Suprapubic skin (tissue), 4 donors: ENCODE results near the gene CAAP1. TPM values are rescaled to one million over a fixed set of nuclear protein-coding genes. Genes with fewer than 3 reads are reported as not detected.

ENCODE experiments used
- DNase-seq, 2 donors: peaks; one replicate each; pipeline ENCODE4 v3.0.0-alpha.2; 2019; ENCODE audit warnings: low spot score in 2 of 2
- H3K27ac ChIP-seq: fragments of 200-600 bp; sonication (generic); one replicate; pipeline ENCODE4 v1.5.1; 2019
- H3K27me3 ChIP-seq: fragments of 200-600 bp; sonication (generic); one replicate; pipeline ENCODE4 v1.5.1; 2019
- H3K36me3 ChIP-seq: fragments of 200-600 bp; sonication (generic); one replicate; pipeline ENCODE4 v1.5.1; 2019
- H3K4me1 ChIP-seq: fragments of 200-600 bp; sonication (generic); one replicate; pipeline ENCODE4 v1.5.1; 2019
- H3K4me3 ChIP-seq: fragments of 200-600 bp; sonication (generic); one replicate; pipeline ENCODE4 v1.5.1; 2019; ENCODE audit warnings: mild to moderate bottlenecking
- H3K9me3 ChIP-seq: fragments of 200-600 bp; sonication (generic); one replicate; pipeline ENCODE4 v1.5.1; 2019
- EP300 ChIP-seq: sonication (generic); formaldehyde crosslinking; IDR thresholded peaks from one replicate; pipeline ENCODE4 v1.6.1; 2017; ENCODE audit warnings: antibody characterized with exemption
- POLR2A ChIP-seq, 2 donors: fragments of 450-650 bp; IDR thresholded peaks; one replicate each; pipeline ENCODE4 v1.6.1; 2017; ENCODE audit warnings: antibody characterized with exemption in 2 of 2, mild to moderate bottlenecking in 2 of 2, moderate library complexity in 2 of 2
- POLR2AphosphoS5 ChIP-seq, 3 donors: sonication (generic); formaldehyde crosslinking; IDR thresholded peaks; one replicate each; pipeline ENCODE4 v1.6.1; 2017; ENCODE audit warnings: antibody characterized with exemption in 3 of 3
- WGBS: methylation state at CpG from one replicate; pipeline ENCODE4 v1.1.5; 2018; 5-methylcytosine and 5-hydroxymethylcytosine counted together
- total RNA-seq, 4 donors: library from RNA; depleted of rRNA; stranded (reverse); fragments of >200 nt; gene quantifications; one replicate each; pipeline ENCODE4 v1.1.0, GENCODE V29; 2016
- TF ChIP-seq, protein P1 (sequence below), 2 donors: fragments of 200-600 bp in 1 of 2; fragments of 450-650 bp in 1 of 2; sonication (generic) in 1 of 2; IDR thresholded peaks; one replicate each; pipeline ENCODE4 v1.5.1; 2016 to 2019; ENCODE audit warnings: antibody characterized with exemption in 2 of 2, mild to moderate bottlenecking in 1 of 2, moderate library complexity in 1 of 2

The CAAP1 gene
- total RNA-seq, 4 donors from 2014 or later, result 17.8 to 22.2 (median 20.9) TPM

DNA sequence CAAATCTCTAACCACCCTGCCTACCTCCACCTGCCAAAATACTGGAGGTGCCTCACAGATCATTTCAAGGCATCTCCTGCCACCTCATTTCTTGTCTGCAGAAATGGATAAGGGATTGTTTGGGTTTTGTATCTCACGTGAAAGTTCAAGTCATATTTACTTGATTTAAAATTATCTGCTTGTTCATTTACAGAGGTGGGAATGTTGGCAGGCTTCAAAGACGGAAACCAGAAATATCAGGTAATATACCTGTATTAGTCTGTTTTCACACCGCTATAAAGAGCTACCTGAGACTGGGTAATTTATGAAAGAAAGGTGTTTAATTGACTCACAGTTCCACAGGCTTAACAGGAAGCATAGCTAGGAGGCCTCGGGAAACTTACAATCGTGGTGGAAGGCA, 85.4 kb downstream of the CAAP1 start:
- no peak overlapping the region for H3K4me3 ChIP-seq
- 80% methylated on average over 5 of the region's 5 CpGs for WGBS
- no peaks in the 10 kb centered on the region for H3K27me3 ChIP-seq
- no peaks in the 10 kb centered on the region for H3K9me3 ChIP-seq
- H3K36me3 ChIP-seq, result no peaks in the 10 kb centered on the region
- H3K27ac ChIP-seq, result no peak overlapping the region
- no peak for TF ChIP-seq POLR2A (IDR thresholded peaks at IDR 0.05)
- TF ChIP-seq, protein P1, sequence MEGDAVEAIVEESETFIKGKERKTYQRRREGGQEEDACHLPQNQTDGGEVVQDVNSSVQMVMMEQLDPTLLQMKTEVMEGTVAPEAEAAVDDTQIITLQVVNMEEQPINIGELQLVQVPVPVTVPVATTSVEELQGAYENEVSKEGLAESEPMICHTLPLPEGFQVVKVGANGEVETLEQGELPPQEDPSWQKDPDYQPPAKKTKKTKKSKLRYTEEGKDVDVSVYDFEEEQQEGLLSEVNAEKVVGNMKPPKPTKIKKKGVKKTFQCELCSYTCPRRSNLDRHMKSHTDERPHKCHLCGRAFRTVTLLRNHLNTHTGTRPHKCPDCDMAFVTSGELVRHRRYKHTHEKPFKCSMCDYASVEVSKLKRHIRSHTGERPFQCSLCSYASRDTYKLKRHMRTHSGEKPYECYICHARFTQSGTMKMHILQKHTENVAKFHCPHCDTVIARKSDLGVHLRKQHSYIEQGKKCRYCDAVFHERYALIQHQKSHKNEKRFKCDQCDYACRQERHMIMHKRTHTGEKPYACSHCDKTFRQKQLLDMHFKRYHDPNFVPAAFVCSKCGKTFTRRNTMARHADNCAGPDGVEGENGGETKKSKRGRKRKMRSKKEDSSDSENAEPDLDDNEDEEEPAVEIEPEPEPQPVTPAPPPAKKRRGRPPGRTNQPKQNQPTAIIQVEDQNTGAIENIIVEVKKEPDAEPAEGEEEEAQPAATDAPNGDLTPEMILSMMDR (IDR thresholded peaks at IDR 0.05), result no peak
- no peak for TF ChIP-seq POLR2AphosphoS5 (IDR thresholded peaks at IDR 0.05)
- no peak for TF ChIP-seq EP300
- no peak for DNase-seq
- no peaks in the 10 kb centered on the region for H3K4me1 ChIP-seq

DNA sequence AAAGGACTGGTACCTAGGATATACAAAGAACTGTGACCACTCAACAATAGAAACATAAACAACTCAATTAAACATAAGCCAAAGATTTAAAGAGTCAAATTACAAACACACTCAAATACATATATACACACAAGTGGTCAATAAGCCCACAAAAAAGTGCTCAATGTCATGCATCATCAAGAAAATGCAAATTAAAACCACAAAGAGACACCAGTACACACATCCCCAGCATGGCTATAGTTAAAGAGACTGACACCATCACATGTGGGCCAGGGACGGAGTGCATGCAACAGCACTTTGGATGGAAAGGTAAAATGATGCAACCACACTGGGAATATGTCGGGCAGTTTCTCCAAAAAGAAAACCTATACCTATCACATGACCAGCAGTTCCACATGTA, 89.7 kb downstream of the CAAP1 start:
- Histone ChIP-seq H3K9me3 (no peaks in the 10 kb centered on the region), H3K4me3 (no peak overlapping the region), H3K4me1 (no peaks in the 10 kb centered on the region), H3K27ac (no peak overlapping the region), H3K36me3 (no peaks in the 10 kb centered on the region), H3K27me3 (no peaks in the 10 kb centered on the region)
- no peak for DNase-seq
- TF ChIP-seq POLR2AphosphoS5 (IDR thresholded peaks at IDR 0.05) (no peak), POLR2A (IDR thresholded peaks at IDR 0.05) (no peak), EP300 (no peak)
- TF ChIP-seq, protein P1 (IDR thresholded peaks at IDR 0.05), result no peak
- 85% methylated on average over 2 of the region's 2 CpGs for WGBS

DNA sequence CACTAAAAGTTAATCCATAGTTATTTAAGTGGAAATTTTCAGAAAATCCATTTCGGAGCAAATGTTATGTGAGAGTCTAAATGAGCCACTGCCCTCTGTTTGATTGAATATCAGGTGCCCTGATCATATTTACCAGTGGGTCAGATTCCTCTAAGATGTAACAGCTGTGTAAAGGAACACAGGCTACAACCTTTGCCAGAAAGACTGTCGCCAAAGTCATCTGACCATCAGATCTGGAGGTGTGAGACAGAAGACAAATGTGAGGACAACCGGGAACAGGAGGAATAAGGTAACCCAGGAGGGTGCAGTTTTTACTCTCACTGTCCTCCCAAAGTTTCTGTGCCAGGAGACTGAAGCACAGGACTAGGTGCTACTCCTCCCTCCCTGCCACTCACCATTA, 90.8 kb downstream of the CAAP1 start:
- Histone ChIP-seq H3K4me1 (no peaks in the 10 kb centered on the region), H3K9me3 (no peaks in the 10 kb centered on the region), H3K27me3 (no peaks in the 10 kb centered on the region), H3K36me3 (no peaks in the 10 kb centered on the region), H3K4me3 (no peak overlapping the region), H3K27ac (no peak overlapping the region)
- DNase-seq, result no peak
- WGBS, result 78% methylated on average over 3 of the region's 3 CpGs
- TF ChIP-seq EP300, result no peak
- TF ChIP-seq POLR2A (IDR thresholded peaks at IDR 0.05), result no peak
- no peak for TF ChIP-seq POLR2AphosphoS5 (IDR thresholded peaks at IDR 0.05)
- TF ChIP-seq, protein P1 (IDR thresholded peaks at IDR 0.05), result no peak

DNA sequence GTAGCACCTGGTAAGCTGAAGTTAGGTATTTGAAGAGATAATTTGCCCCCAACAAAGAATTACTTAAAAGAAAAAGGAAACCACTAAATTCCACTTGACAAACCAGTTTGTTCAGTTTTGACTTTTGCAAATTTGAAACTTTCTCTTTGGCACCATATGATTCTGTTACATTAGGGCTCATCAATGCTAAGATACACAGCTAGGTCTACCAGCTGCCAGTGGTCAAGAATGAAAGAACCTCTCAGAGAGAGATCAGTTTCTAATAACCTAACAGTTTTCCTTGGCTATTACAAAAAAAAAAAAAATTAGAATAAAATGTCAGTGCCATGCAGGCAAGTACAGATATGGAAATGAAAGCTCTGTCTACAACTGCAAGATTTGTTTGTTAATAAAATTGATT, 92.3 kb downstream of the CAAP1 start:
- no peaks in the 10 kb centered on the region for H3K9me3 ChIP-seq
- TF ChIP-seq, protein P1 (IDR thresholded peaks at IDR 0.05), result no peak
- TF ChIP-seq EP300 (no peak), POLR2AphosphoS5 (IDR thresholded peaks at IDR 0.05) (no peak), POLR2A (IDR thresholded peaks at IDR 0.05) (no peak)

GRCh38 chr9:26791274-26791673, 101.3 kb downstream of the CAAP1 start:
- Histone ChIP-seq H3K4me1 (peaks cover 5% of the 10 kb centered on the region), H3K27me3 (no peaks in the 10 kb centered on the region), H3K36me3 (no peaks in the 10 kb centered on the region), H3K27ac (no peak overlapping the region), H3K9me3 (no peaks in the 10 kb centered on the region), H3K4me3 (no peak overlapping the region)
- 90% methylated on average over 5 of the region's 5 CpGs for WGBS
- no peak for DNase-seq
- TF ChIP-seq POLR2AphosphoS5 (IDR thresholded peaks at IDR 0.05) (no peak), POLR2A (IDR thresholded peaks at IDR 0.05) (no peak), EP300 (no peak)
- TF ChIP-seq, protein P1 (IDR thresholded peaks at IDR 0.05), result no peak

More for the DNA sequence above, 92.3 kb downstream of the CAAP1 start:
- DNase-seq, result no peak
- no peak overlapping the region for H3K27ac ChIP-seq
- no peaks in the 10 kb centered on the region for H3K36me3 ChIP-seq
- no peaks in the 10 kb centered on the region for H3K4me1 ChIP-seq
- H3K4me3 ChIP-seq, result no peak overlapping the region
- H3K27me3 ChIP-seq, result no peaks in the 10 kb centered on the region

Other genes with a start within 250 kb of the CAAP1 start
- gene PLAA, start 54.4 kb upstream of the CAAP1 start, total RNA-seq, result 10 to 100 TPM; 27.4 to 31.5 (median 29.5) TPM
- gene IFT74, start 63.6 kb upstream of the CAAP1 start, total RNA-seq, result 10 to 100 TPM in 3 of 4 donors, 1 to 10 TPM in 1; 8.2 to 19.4 (median 11.1) TPM
- gene LRRC19, start 112.9 kb upstream of the CAAP1 start, total RNA-seq, result not detected
- gene TEK, start 216.4 kb upstream of the CAAP1 start, total RNA-seq, result 1 to 10 TPM; 2.0 to 7.1 (median 5.2) TPM